ENCODE measurements around the gene ADGRD2. TPM values are rescaled to one million over a fixed set of nuclear protein-coding genes. Genes with fewer than 3 reads are reported as not detected.

The ADGRD2 gene
- total and polyA plus RNA-seq, 9 of the 15 experiments (the other 6 are each of a cell fraction or from before 2014, with no cell fraction given): not detected

DNA sequence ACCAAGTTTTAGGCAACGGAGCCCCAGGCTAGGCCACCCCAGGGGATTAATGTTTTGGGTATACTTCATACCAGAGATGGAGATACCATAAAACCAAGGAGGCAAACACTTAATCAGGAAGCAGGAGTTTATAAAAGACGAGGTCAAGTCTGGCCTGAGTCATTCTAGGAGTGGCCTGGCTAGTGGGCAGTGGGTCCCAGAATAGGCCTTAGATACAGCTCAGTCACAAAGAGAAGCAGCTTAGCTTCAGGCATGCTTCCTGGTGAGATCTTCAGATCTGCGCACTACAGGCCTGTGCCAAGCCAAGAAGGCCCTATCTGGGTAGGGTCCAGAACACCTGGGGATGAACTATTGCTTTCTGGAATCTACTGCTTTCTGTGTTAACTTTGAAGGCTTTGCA lies 77.5 kb downstream of the ADGRD2 start:
- H3K9me1 ChIP-seq (ENCODE audit: control insufficient read depth, insufficient read depth, low read length): no peaks in the 10 kb centered on the region
- no peaks in the 10 kb centered on the region; a peak in 1 of 5 replicates for H3K4me1 ChIP-seq (replicated peaks in 1 of 2; ENCODE audit: control insufficient read depth in 2 of 2, insufficient read depth in 2 of 2, low read length in 2 of 2)
- no peaks in the 10 kb centered on the region for H3K27me3 ChIP-seq (ENCODE audit: control insufficient read depth in 2 of 2, insufficient read depth in 2 of 2, low read length in 2 of 2)
- ChIA-PET POLR2A (interaction anchor here (0.6 to 2.5 kb wide), 4 partner anchors 9 to 173 kb away, joined by 3 to 13 read pairs (median 3); no protein-coding TSS in a partner anchor), CTCF (ENCODE audit: low intra/inter-chr PET ratio) (no interaction called here)
- ATAC-seq (no peak), DNase-seq (ENCODE audit: extremely low read depth in 1 of 4, low spot score in 3 of 4) (no peak), FAIRE-seq (no peak)
- intact Hi-C loops (cut with micrococcal nuclease): no loop called here
- H3K4me3 ChIP-seq: no peak overlapping the region
- peak overlapping the region; percentile 26; the same call in 1 of the 3 replicates for H3K27ac ChIP-seq (ENCODE audit: extremely low read depth, low read depth, low read length)
- no peak overlapping the region for H3K9ac ChIP-seq (ENCODE audit: insufficient read depth in 1 of 2, low read depth in 2 of 2, low read length in 2 of 2)
- in situ Hi-C loops (cut with MboI): no loop called here
- H2AFZ ChIP-seq (ENCODE audit: low read depth, low read length): no peak overlapping the region
- H3K79me2 ChIP-seq (ENCODE audit: control insufficient read depth, insufficient read depth, low read length): no peaks in the 10 kb centered on the region
- BruUV-seq (replicated peaks): no TSS peak
- H3K9me3 ChIP-seq (replicated peaks; ENCODE audit: control insufficient read depth, insufficient read depth, low read depth, low read length): no peaks in the 10 kb centered on the region
- H3K4me2 ChIP-seq (ENCODE audit: insufficient read depth, low read length): no peak overlapping the region
- 67% methylated on average over 3 of the region's 3 CpGs for WGBS (ENCODE audit: insufficient coverage, low coverage, missing lambda C conversion rate)
- H4K20me1 ChIP-seq (replicated peaks; ENCODE audit: control insufficient read depth, insufficient read depth, low read length): no peaks in the 10 kb centered on the region; the same call in none of the 2 replicates
- H3K36me3 ChIP-seq (ENCODE audit: control insufficient read depth, insufficient read depth, low read length): peaks cover 68% of the 10 kb centered on the region
- TF ChIP-seq POLR2G (IDR thresholded peaks at IDR 0.05; ENCODE audit: low read depth, low read length): no peak
- TF ChIP-seq BHLHE40 (IDR thresholded peaks at IDR 0.05; ENCODE audit: low read length): no peak
- no peak for TF ChIP-seq ZFP1 (CRISPR knock-in tag; IDR thresholded peaks at IDR 0.05)
- TF ChIP-seq, protein P1, sequence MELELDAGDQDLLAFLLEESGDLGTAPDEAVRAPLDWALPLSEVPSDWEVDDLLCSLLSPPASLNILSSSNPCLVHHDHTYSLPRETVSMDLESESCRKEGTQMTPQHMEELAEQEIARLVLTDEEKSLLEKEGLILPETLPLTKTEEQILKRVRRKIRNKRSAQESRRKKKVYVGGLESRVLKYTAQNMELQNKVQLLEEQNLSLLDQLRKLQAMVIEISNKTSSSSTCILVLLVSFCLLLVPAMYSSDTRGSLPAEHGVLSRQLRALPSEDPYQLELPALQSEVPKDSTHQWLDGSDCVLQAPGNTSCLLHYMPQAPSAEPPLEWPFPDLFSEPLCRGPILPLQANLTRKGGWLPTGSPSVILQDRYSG (tag; conservative IDR thresholded peaks at IDR 0.05; ENCODE audit: low read depth): no peak
- TF ChIP-seq, protein P2, sequence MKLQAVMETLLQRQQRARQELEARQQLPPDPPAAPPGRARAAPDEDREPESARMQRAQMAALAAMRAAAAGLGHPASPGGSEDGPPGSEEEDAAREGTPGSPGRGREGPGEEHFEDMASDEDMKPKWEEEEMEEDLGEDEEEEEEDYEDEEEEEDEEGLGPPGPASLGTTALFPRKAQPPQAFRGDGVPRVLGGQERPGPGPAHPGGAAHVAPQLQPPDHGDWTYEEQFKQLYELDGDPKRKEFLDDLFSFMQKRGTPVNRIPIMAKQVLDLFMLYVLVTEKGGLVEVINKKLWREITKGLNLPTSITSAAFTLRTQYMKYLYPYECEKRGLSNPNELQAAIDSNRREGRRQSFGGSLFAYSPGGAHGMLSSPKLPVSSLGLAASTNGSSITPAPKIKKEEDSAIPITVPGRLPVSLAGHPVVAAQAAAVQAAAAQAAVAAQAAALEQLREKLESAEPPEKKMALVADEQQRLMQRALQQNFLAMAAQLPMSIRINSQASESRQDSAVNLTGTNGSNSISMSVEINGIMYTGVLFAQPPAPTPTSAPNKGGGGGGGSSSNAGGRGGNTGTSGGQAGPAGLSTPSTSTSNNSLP (IDR thresholded peaks at IDR 0.05; ENCODE audit: borderline replicate concordance, low read depth, low read length): no peak
- no peak for TF ChIP-seq CBFA2T2 (conservative IDR thresholded peaks at IDR 0.05)
- TF ChIP-seq, protein P3, sequence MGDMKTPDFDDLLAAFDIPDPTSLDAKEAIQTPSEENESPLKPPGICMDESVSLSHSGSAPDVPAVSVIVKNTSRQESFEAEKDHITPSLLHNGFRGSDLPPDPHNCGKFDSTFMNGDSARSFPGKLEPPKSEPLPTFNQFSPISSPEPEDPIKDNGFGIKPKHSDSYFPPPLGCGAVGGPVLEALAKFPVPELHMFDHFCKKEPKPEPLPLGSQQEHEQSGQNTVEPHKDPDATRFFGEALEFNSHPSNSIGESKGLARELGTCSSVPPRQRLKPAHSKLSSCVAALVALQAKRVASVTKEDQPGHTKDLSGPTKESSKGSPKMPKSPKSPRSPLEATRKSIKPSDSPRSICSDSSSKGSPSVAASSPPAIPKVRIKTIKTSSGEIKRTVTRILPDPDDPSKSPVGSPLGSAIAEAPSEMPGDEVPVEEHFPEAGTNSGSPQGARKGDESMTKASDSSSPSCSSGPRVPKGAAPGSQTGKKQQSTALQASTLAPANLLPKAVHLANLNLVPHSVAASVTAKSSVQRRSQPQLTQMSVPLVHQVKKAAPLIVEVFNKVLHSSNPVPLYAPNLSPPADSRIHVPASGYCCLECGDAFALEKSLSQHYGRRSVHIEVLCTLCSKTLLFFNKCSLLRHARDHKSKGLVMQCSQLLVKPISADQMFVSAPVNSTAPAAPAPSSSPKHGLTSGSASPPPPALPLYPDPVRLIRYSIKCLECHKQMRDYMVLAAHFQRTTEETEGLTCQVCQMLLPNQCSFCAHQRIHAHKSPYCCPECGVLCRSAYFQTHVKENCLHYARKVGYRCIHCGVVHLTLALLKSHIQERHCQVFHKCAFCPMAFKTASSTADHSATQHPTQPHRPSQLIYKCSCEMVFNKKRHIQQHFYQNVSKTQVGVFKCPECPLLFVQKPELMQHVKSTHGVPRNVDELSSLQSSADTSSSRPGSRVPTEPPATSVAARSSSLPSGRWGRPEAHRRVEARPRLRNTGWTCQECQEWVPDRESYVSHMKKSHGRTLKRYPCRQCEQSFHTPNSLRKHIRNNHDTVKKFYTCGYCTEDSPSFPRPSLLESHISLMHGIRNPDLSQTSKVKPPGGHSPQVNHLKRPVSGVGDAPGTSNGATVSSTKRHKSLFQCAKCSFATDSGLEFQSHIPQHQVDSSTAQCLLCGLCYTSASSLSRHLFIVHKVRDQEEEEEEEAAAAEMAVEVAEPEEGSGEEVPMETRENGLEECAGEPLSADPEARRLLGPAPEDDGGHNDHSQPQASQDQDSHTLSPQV (IDR thresholded peaks at IDR 0.05): no peak
- no peak for TF ChIP-seq MAFF (IDR thresholded peaks at IDR 0.05; ENCODE audit: low read length)
- no peak for TF ChIP-seq POLR3A (IDR thresholded peaks at IDR 0.05; ENCODE audit: borderline replicate concordance, extremely low read depth, insufficient read depth, insufficient read length)
- TF ChIP-seq CREBBP (IDR thresholded peaks at IDR 0.05; ENCODE audit: low read depth, low read length): no peak
- TF ChIP-seq, protein P4, sequence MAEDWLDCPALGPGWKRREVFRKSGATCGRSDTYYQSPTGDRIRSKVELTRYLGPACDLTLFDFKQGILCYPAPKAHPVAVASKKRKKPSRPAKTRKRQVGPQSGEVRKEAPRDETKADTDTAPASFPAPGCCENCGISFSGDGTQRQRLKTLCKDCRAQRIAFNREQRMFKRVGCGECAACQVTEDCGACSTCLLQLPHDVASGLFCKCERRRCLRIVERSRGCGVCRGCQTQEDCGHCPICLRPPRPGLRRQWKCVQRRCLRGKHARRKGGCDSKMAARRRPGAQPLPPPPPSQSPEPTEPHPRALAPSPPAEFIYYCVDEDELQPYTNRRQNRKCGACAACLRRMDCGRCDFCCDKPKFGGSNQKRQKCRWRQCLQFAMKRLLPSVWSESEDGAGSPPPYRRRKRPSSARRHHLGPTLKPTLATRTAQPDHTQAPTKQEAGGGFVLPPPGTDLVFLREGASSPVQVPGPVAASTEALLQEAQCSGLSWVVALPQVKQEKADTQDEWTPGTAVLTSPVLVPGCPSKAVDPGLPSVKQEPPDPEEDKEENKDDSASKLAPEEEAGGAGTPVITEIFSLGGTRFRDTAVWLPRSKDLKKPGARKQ (CRISPR knock-in tag; IDR thresholded peaks at IDR 0.05): no peak
- TF ChIP-seq ZNF431 (CRISPR knock-in tag; IDR thresholded peaks at IDR 0.05): no peak
- TF ChIP-seq, protein P5, sequence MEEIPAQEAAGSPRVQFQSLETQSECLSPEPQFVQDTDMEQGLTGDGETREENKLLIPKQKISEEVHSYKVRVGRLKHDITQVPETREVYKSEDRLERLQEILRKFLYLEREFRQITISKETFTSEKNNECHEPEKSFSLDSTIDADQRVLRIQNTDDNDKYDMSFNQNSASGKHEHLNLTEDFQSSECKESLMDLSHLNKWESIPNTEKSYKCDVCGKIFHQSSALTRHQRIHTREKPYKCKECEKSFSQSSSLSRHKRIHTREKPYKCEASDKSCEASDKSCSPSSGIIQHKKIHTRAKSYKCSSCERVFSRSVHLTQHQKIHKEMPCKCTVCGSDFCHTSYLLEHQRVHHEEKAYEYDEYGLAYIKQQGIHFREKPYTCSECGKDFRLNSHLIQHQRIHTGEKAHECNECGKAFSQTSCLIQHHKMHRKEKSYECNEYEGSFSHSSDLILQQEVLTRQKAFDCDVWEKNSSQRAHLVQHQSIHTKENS (CRISPR knock-in tag; IDR thresholded peaks at IDR 0.05): no peak

All from K562 (cell line).